AG04449 (cell line): Measurements from ENCODE around the gene SBF2.
A peak's percentile ranks its signal among the peaks of the same experiment; 100 is the strongest.
"Not testable (repeated sequence)": the region's sequence is repeated elsewhere in the genome, so short reads cannot be mapped to it uniquely, and the experiment has no call there.

Source experiments
- CTCF ChIA-PET: fragments of 350-600 bp; formaldehyde crosslinking; extraction: SDS; loops from one replicate; lab custom pipeline; 2021; ENCODE audit warnings: antibody characterized with exemption; lab: Yijun Ruan, JAX
- POLR2A ChIA-PET: fragments of 400-600, 350-600 bp; formaldehyde crosslinking; extraction: SDS; loops from one replicate; lab custom pipeline; 2020; ENCODE audit warnings: antibody characterized with exemption, inconsistent platforms; lab: Yijun Ruan, JAX
- DNase-seq: peaks from one replicate; pipeline ENCODE4 v3.0.0-alpha.2; 2010; ENCODE audit warnings: low read depth, low spot score
- H3K4me3 ChIP-seq: 2 replicates; pipeline ENCODE4 v1.5.1; 2011; ENCODE audit warnings: low read depth, mild to moderate bottlenecking, control low read depth, low read length
- TF ChIP-seq, protein P1 (sequence below): IDR thresholded peaks from one replicate; pipeline ENCODE4 v1.5.1; 2011; ENCODE audit warnings: mild to moderate bottlenecking, moderate library complexity, low read length, control low read depth, inconsistent platforms; ENCODE audit not compliant: insufficient read depth; ENCODE audit errors: missing control alignments

Gene SBF2

DNA sequence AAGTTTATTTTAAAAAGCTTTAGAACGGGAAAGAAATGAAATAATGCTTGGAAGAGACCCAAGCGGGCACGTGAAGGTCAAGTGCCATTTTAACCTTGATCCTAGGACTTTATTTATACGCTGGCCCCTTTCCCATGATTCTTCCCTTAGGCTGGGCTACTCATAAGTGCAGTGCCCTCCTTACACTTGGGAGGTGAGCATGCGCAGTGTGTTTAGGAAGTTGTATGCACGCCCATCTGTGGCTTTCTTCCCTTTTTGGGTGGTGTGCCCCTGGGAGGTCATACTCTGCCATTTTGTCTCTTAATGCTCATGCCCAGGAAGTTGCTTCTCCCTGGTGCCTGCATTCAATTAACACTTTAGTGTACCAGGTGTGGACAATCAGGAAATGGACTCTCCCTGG lies 390.4 kb downstream of the SBF2 start:
- TF ChIP-seq, protein P1, sequence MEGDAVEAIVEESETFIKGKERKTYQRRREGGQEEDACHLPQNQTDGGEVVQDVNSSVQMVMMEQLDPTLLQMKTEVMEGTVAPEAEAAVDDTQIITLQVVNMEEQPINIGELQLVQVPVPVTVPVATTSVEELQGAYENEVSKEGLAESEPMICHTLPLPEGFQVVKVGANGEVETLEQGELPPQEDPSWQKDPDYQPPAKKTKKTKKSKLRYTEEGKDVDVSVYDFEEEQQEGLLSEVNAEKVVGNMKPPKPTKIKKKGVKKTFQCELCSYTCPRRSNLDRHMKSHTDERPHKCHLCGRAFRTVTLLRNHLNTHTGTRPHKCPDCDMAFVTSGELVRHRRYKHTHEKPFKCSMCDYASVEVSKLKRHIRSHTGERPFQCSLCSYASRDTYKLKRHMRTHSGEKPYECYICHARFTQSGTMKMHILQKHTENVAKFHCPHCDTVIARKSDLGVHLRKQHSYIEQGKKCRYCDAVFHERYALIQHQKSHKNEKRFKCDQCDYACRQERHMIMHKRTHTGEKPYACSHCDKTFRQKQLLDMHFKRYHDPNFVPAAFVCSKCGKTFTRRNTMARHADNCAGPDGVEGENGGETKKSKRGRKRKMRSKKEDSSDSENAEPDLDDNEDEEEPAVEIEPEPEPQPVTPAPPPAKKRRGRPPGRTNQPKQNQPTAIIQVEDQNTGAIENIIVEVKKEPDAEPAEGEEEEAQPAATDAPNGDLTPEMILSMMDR: no peak
- ChIA-PET CTCF (interaction anchor here (1.4 to 2.6 kb wide), 4 partner anchors 41 to 145 kb away, joined by 5 to 12 read pairs (median 8); no protein-coding TSS in a partner anchor), POLR2A (no interaction called here)
- H3K4me3 ChIP-seq: no peak overlapping the region
- no peak for DNase-seq

DNA sequence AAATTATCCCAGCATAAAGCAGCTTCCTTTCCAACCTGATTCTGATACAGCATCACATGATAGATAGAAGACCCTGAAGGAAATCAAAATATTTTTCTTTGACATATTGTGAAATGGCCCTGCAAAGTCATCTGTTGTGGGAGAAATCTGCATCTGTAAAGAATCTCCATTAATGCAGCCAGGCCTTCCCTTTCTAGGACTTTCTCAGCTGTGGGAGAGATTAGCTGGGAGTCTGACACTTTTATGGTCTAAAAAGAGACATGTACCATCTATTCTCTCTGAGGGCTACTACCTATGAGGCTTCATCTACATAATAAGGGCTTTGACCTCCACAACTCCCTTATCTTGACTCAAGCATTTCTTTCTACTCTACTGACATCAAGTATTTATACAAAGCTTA lies 392.1 kb downstream of the SBF2 start:
- DNase-seq: no peak
- no peak overlapping the region for H3K4me3 ChIP-seq
- ChIA-PET CTCF (interaction anchor here (0.7 to 0.8 kb wide), 2 partner anchors 44 to 71 kb away, joined by 3 to 4 read pairs; no protein-coding TSS in a partner anchor), POLR2A (no interaction called here)
- TF ChIP-seq, protein P1: no peak

DNA sequence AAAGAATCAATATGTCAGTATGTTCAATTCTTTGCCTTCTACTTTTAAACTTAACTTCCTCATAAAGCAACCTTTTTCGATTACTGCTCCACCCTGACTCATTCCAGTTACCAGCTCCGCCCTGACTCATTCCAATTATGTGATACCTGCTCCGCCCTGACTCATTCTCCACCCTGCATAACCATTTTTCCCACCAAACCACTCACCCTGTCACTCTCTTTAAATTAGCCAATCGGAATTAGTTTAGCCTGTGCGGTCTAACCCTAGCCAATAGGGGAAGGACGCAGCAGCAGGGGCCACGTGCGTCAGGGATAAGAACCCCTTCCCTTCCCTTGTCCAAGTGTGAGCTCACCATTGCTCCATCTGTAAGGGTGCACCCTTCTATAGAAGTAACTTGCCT lies 393.8 kb downstream of the SBF2 start:
- CTCF ChIA-PET: interaction anchor here (0.9 to 1.3 kb wide), 4 partner anchors 38 to 142 kb away, joined by 3 to 6 read pairs (median 4); no protein-coding TSS in a partner anchor
- POLR2A ChIA-PET: interaction anchor here (0.6 to 1.4 kb wide), 2 partner anchors 141 to 405 kb away, joined by 4 to 5 read pairs; partner anchors contain the start of gene ADM
- H3K4me3 ChIP-seq: not testable (repeated sequence)
- DNase-seq: peak; percentile 26

DNA sequence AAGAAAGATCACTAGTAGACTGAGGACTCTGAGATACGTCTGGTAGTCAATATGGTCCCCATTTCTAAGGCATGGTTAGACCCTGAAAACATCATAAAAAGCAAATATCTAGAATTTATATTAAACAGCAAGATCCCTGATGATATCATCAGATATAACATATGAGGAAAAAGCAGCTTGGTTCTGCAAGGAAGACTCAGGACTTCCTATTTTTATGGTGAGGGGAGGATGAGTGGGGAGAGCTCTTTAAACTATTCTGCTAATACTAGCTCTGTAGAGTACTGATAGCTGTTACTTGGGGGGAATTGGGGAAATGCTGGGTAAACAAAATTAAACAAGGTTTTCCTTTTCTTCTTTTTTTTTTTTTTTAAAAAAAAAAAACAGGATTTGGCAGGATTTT lies 394.3 kb downstream of the SBF2 start:
- DNase-seq: no peak
- TF ChIP-seq, protein P1: no peak
- H3K4me3 ChIP-seq: no peak overlapping the region
- CTCF ChIA-PET: interaction anchor here (0.6 to 1.1 kb wide), 4 partner anchors 37 to 288 kb away, joined by 3 to 6 read pairs (median 4); no protein-coding TSS in a partner anchor
- POLR2A ChIA-PET: interaction anchor here (0.6 to 1.4 kb wide), 2 partner anchors 140 to 405 kb away, joined by 4 to 5 read pairs; partner anchors contain the start of gene ADM

DNA sequence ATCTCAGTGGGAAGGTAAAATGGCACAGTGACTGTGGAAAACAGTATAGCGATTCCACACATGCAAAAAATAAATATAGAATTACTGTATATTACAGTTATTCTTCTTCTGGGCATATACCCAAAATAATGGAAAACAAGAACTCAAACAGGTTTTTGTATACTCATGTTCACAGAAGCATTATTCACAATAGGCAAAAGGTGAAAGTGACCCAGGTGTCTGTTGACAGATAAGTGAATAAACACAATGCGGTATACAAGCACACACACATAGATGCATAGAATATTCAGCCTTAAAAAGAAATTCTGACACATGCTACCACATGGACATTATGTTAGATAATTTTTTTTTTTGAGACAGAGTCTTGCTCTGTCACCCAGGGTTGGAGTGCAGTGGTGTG lies 397.1 kb downstream of the SBF2 start:
- POLR2A ChIA-PET: no interaction called here
- DNase-seq: no peak
- CTCF ChIA-PET: interaction anchor here (1.3 kb wide), 1 partner anchor 76 kb away, joined by 5 read pairs; no protein-coding TSS in a partner anchor
- H3K4me3 ChIP-seq: no peak overlapping the region
- TF ChIP-seq, protein P1: no peak

DNA sequence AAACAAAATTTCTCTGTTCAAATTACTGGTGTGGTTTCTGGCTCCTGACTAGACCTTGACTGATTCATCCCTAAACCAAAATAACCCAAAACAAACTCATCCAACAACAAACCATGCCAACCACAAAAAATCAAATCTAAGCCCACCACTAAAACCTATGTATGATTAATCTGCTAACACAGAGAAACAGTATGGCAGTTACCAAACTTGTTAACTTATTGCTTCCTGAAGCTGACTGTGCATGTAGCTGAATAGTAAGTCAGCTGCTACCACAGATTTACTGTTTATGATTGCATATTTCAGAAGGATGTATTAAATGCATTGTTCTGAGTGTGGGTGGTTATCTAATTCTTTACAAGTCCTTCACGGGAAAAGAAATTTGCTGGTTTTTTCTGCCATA lies 399.0 kb downstream of the SBF2 start:
- CTCF ChIA-PET: interaction anchor here (0.9 to 1.0 kb wide), 2 partner anchors 16 to 34 kb away, joined by 3 read pairs; no protein-coding TSS in a partner anchor
- DNase-seq: peak; percentile 17
- POLR2A ChIA-PET: no interaction called here
- H3K4me3 ChIP-seq: no peak overlapping the region
- TF ChIP-seq, protein P1: no peak
